GM12873 (cell line): ENCODE results near the gene GLT6D1.

ENCODE experiments used
- TF ChIP-seq, protein P1 (sequence below): IDR thresholded peaks from 2 replicates; pipeline ENCODE4 v1.5.1; 2012; ENCODE audit warnings: low read depth, mild to moderate bottlenecking, moderate library complexity, low read length, control low read depth; ENCODE audit not compliant: insufficient read depth; ENCODE audit errors: missing control alignments

Gene GLT6D1

DNA sequence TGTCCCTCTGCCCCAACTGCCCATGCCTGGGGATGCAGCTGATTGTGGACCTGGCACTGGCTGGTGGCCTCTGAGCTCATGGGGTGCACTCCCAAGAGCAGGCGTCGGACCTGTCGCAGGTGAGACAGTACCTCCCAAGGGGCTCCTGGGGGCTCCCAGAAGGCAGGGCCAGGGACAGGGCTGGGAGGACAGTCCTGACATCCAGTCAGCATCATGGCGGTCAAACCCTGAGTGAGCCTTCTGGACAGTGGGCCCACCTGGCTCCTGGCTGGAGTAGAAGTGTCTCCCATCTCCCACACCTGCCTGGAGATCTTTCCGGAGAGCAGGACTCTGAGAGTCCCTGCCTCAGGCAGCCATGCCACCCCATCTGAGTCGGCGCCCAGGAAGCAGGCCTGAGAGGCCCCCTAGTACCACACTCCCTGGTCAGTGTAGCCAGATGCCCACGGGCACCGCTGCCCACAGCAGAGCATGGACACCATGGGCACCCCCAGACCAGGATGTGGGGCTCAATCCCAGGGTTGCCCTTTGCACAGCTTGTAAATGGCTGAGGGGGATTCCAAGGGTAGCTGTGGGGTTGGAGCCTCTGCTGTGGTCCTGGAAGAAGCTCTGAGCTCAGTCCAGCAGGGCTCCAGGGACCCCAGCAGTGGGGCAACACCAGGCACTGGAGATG lies 30.4 kb upstream of the GLT6D1 start:
- TF ChIP-seq, protein P1, sequence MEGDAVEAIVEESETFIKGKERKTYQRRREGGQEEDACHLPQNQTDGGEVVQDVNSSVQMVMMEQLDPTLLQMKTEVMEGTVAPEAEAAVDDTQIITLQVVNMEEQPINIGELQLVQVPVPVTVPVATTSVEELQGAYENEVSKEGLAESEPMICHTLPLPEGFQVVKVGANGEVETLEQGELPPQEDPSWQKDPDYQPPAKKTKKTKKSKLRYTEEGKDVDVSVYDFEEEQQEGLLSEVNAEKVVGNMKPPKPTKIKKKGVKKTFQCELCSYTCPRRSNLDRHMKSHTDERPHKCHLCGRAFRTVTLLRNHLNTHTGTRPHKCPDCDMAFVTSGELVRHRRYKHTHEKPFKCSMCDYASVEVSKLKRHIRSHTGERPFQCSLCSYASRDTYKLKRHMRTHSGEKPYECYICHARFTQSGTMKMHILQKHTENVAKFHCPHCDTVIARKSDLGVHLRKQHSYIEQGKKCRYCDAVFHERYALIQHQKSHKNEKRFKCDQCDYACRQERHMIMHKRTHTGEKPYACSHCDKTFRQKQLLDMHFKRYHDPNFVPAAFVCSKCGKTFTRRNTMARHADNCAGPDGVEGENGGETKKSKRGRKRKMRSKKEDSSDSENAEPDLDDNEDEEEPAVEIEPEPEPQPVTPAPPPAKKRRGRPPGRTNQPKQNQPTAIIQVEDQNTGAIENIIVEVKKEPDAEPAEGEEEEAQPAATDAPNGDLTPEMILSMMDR = no peak

DNA sequence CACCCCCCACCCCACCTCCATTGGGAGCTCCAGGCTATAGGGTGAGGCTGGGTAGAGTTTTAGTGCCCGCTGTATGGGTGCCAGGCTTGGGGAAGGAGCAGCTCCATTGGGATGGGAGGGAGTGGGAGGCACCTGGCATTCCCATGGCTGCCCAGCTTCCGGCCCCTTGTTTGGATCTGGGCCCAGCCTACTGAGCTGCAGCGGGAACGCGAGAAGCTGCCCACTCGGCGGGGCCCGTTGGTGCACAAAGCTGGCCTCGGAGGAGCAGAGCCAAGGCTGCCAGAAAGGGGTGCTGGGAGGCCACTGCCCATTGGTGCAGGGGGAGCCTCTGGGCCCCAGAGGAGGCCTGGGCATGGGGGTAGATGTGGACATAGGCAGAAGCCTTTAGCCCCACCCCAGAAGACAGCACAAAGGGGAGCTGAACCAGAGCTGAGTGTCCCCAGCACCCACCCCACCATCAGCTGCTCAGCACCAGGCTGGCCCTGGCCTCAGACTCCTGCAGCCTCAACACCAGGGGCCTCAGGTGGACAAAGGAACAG lies 28.2 kb upstream of the GLT6D1 start:
- TF ChIP-seq, protein P1 = no peak

DNA sequence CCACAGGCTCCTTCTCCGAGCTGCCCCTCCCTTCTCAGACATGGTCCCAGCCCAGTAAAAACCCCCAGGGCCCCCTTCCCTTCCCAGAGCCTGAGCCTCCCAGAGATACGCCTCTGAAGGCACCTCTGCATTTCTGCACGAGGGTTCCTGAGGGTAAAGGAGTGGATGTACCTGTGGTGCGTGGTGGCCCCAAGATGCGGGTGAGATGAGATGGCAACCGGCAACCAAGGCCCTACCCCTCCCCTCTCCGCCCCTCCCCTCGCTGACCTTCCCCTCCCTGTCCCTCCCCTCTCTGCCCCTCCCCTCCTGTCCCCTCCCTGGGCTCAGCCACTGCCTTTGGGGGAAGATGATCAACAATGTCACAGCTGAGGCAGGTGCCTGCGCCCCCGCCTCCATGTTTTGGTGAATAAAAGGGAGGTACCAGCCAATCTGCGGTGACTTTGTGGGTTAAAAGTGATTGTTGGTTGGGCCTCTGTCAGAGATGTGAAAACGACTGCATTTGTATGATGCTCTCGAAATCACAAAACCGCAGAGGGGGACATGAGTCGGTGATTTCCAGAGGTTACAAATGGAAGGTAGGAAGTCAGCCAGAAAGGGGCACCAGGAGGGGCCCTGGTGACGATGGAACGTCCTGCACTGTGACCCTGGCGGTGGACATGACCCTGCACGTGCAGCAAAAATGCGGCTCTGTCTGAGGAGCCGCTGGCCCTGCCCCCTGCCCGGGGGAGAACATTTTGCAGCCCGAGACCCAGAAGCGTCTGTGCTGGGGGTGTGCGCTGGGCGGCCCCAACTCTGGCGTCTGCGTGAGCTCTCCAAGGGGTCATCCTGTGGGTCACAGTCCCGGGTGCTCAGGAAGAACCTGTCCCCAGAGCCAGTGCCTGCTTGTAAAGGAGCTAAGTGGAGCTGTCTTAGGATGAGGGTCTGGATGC lies 27.5 kb upstream of the GLT6D1 start:
- TF ChIP-seq, protein P1 = no peak

DNA sequence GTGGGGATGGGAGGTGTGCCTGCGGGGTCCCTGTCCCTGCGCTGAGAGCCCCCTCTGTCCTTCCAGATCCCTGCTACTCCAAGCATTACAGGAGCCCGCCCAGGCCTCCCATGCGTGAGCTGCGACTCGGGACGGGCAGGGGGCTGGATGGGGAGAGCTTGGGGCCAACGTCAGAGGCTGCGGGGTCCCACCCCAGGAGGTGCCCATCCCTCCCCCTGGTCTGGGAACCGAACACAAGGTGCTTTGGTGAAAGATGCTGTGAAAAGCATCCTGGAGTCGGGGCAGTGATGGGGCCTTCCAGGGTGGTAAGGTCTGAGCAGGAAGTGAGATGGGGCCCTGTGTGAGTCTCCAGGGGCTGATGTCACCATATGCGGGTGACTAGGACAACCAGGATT lies 26.5 kb upstream of the GLT6D1 start:
- TF ChIP-seq, protein P1 = no peak

DNA sequence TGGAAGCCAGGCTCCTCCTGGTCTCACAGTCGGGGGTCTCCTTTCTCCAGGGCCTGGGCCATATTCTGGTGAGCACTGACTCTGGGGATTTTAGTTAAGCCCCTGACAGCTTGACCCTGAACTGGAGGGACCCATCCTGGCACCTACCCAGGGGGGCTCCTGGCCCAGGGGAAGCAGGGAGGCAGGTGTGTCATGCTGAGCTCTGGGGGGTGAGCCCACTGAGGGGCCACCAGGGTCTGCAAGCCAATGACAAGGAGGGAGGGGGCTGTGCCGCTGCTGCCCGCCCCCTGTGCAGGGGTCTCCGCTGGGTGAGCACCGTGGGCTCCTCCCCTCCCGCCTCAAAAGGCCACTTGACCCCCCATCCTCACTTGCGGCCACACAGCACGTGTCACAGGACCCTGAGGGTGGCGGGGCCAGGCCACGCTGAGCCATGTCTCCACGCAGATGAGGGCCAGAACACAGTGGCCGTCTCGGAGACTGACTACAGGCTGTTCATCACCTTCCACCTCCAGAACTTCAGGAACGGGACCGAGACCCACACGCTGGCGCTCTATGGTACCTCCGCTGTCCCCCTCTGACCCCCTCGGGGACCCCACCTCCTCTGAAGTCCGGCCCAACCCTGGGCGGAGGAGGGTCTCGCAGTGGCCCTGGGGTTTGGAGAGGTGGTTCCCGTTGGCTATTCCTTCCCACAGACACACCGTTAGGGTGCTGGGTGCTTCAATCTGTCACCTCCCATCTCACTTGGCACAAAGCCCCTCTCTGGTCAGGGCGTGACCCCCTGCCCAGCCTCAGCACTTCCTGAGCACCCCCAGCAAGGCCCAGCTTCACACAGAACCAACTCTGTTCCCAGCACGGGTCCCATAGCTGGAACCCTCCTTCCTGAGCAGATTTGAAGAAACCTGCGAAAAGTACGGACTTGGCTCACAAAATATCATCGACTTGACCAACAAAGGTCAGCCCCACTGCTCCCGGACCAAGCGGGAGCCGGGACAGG lies 25.8 kb upstream of the GLT6D1 start:
- TF ChIP-seq, protein P1 = no peak

DNA sequence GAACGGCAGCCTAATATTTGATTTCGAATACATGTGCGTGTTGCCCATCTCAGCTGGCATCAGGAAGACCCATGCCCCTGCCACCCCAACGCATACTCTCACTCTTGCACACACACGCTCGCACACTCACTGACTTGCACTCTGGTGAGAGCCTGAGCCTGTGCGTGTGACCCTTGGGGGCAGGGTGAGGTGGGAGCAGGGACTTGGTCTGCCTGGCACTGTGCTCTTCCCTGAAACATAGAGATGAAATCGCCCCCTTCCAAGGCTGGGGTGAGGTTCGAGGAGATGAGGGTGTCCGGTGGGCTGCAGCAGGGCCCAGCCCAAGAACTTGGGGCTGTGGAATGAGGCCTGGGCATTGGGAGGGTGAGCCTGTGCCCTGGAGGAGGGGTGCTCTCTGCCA lies 24.9 kb upstream of the GLT6D1 start:
- TF ChIP-seq, protein P1 = no peak
